ENCODE results near the gene CCR9.

The CCR9 gene

DNA sequence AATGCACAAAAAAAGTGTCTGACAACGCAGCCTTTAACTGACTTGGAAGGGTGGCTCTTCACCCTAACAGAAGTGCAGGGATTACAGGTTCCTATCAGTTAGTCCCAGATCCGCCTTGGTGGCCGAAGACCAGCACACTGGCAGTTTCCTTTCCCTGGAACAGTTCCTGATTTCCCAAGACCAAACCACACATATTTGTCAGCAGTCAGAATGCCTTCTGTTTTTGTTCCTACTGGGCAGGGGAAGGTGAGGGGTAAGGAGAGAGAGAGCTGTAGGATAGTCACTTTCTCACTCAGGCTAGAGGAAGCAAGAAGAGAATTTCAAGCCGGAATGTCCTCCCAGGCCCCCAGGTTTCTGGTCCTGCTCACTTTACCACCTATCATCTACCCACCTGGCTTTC is 66.1 kb downstream of the CCR9 start:
- DNase-seq (ENCODE audit: low read depth in 3 of 3, low spot score in 1 of 3): no peak
